Measurements from ENCODE around the gene KRT6B.

DNA sequence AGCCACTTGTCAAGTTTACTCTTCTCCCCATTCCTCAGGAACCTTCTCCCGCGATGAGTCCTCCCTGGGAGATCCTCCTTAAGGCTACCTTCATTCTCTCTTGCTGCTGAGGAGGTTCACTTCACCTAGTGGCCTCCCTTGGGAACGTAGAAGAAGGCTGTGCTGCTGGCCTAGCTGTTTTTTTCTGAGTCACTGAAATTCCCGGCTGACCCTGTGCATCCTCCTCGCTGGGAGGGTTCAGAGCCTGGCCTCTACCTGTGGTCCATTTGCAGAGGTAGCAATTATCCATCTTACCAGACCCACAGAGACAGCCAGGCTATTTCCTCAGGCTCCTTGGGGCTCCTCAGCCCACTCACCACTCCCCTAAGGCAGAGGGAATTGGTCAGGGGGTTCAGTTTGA is 50.4 kb downstream of the KRT6B start:
- TF ChIP-seq, protein P1, sequence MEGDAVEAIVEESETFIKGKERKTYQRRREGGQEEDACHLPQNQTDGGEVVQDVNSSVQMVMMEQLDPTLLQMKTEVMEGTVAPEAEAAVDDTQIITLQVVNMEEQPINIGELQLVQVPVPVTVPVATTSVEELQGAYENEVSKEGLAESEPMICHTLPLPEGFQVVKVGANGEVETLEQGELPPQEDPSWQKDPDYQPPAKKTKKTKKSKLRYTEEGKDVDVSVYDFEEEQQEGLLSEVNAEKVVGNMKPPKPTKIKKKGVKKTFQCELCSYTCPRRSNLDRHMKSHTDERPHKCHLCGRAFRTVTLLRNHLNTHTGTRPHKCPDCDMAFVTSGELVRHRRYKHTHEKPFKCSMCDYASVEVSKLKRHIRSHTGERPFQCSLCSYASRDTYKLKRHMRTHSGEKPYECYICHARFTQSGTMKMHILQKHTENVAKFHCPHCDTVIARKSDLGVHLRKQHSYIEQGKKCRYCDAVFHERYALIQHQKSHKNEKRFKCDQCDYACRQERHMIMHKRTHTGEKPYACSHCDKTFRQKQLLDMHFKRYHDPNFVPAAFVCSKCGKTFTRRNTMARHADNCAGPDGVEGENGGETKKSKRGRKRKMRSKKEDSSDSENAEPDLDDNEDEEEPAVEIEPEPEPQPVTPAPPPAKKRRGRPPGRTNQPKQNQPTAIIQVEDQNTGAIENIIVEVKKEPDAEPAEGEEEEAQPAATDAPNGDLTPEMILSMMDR (IDR thresholded peaks at IDR 0.05; ENCODE audit: poor library complexity, severe bottlenecking): no peak
- no peak for TF ChIP-seq EZH2 (IDR thresholded peaks at IDR 0.05; ENCODE audit: borderline replicate concordance, insufficient read depth, low read length, poor library complexity, severe bottlenecking)
- no peak for TF ChIP-seq MXI1 (conservative IDR thresholded peaks at IDR 0.05; ENCODE audit: poor library complexity, severe bottlenecking)
